Neural crest cell (in vitro differentiated cells): ENCODE measurements around the gene SLIT3. TPM values are rescaled to one million over a fixed set of nuclear protein-coding genes. Genes with fewer than 3 reads are reported as not detected.

Experiments used
- DNase-seq: peaks from one replicate; pipeline ENCODE4 v3.0.0; 2021; ENCODE audit warnings: low read depth, mixed read lengths, low spot score
- H3K27ac Mint-ChIP-seq: one replicate; pipeline ENCODE4 v1.8.0; 2021; ENCODE audit warnings: mild to moderate bottlenecking, mixed read lengths; ENCODE audit not compliant: unreplicated experiment
- H3K27me3 Mint-ChIP-seq: 2 replicates; pipeline ENCODE4 v1.8.0; 2021; ENCODE audit warnings: low read depth, mild to moderate bottlenecking, mixed read lengths
- H3K36me3 Mint-ChIP-seq: 2 replicates; pipeline ENCODE4 v1.8.0; 2021; ENCODE audit warnings: low read depth, mild to moderate bottlenecking, mixed read lengths
- H3K4me1 Mint-ChIP-seq: 2 replicates; pipeline ENCODE4 v1.8.0; 2021; ENCODE audit warnings: mixed read lengths
- H3K4me3 Mint-ChIP-seq: one replicate; pipeline ENCODE4 v1.8.0; 2021; ENCODE audit warnings: mild to moderate bottlenecking, mixed read lengths
- H3K9me3 Mint-ChIP-seq: 2 replicates; pipeline ENCODE4 v1.8.0; 2021; ENCODE audit warnings: mixed read lengths
- CTCF ChIP-seq: fragments of 200-600 bp; sonication (generic); conservative IDR thresholded peaks from 2 replicates; pipeline ENCODE4 v1.5.0; 2021; ENCODE audit warnings: antibody characterized with exemption, mild to moderate bottlenecking
- total RNA-seq: library from RNA; stranded (reverse); gene quantifications from 2 replicates; pipeline ENCODE4 v1.2.1, GENCODE V29; 2021

The SLIT3 gene
- total RNA-seq, 1 donor from 2014 or later = 13.3 TPM

GRCh38 chr5:168672016-168672415, 628.9 kb downstream of the SLIT3 start:
- H3K9me3 Mint-ChIP-seq = no peaks in the 10 kb centered on the region
- no peak for TF ChIP-seq CTCF
- DNase-seq = no peak
- H3K27me3 Mint-ChIP-seq = no peaks in the 10 kb centered on the region
- H3K36me3 Mint-ChIP-seq = no peaks in the 10 kb centered on the region
- H3K27ac Mint-ChIP-seq = no peak overlapping the region
- no peaks in the 10 kb centered on the region for H3K4me1 Mint-ChIP-seq
- H3K4me3 Mint-ChIP-seq = no peak overlapping the region

- H3K27me3 Mint-ChIP-seq = no peaks in the 10 kb centered on the region
- H3K4me3 Mint-ChIP-seq = no peak overlapping the region
- no peak for TF ChIP-seq CTCF
- no peaks in the 10 kb centered on the region for H3K9me3 Mint-ChIP-seq
- no peaks in the 10 kb centered on the region for H3K36me3 Mint-ChIP-seq
- H3K4me1 Mint-ChIP-seq = no peaks in the 10 kb centered on the region
- DNase-seq = no peak
- H3K27ac Mint-ChIP-seq = no peak overlapping the region
These were observed 629.9 kb downstream of the SLIT3 start for GRCh38 chr5:168670881-168671575.

- Mint-ChIP-seq H3K27me3 (no peaks in the 10 kb centered on the region), H3K9me3 (no peaks in the 10 kb centered on the region)
These were observed 631.1 kb downstream of the SLIT3 start for GRCh38 chr5:168669668-168670378.

GRCh38 chr5:168669156-168669555, 631.8 kb downstream of the SLIT3 start:
- DNase-seq = no peak
- no peaks in the 10 kb centered on the region for H3K27me3 Mint-ChIP-seq
- no peaks in the 10 kb centered on the region for H3K9me3 Mint-ChIP-seq
- no peak overlapping the region for H3K4me3 Mint-ChIP-seq
- no peak overlapping the region for H3K27ac Mint-ChIP-seq
- TF ChIP-seq CTCF = no peak
- H3K36me3 Mint-ChIP-seq = no peaks in the 10 kb centered on the region
- no peaks in the 10 kb centered on the region for H3K4me1 Mint-ChIP-seq

More at GRCh38 chr5:168669668-168670378, 631.1 kb downstream of the SLIT3 start:
- no peak for TF ChIP-seq CTCF
- Mint-ChIP-seq H3K4me1 (no peaks in the 10 kb centered on the region), H3K4me3 (no peak overlapping the region), H3K27ac (no peak overlapping the region), H3K36me3 (no peaks in the 10 kb centered on the region)
- no peak for DNase-seq

- no peaks in the 10 kb centered on the region for H3K36me3 Mint-ChIP-seq
- no peak overlapping the region for H3K4me3 Mint-ChIP-seq
- DNase-seq = no peak
- TF ChIP-seq CTCF = no peak
- no peaks in the 10 kb centered on the region for H3K27me3 Mint-ChIP-seq
- H3K27ac Mint-ChIP-seq = no peak overlapping the region
- no peaks in the 10 kb centered on the region for H3K4me1 Mint-ChIP-seq
- H3K9me3 Mint-ChIP-seq = no peaks in the 10 kb centered on the region
These were observed 632.9 kb downstream of the SLIT3 start for GRCh38 chr5:168668078-168668477.
